ACC112 (cell line): ENCODE measurements around the gene PLP1.

Source experiments
- H2AFZ ChIP-seq: fragments of 200-600 bp; sonication (generic); one replicate; pipeline ENCODE4 v1.6.0; 2017; ENCODE audit warnings: antibody characterized with exemption, low read length; ENCODE audit not compliant: unreplicated experiment
- H3K27ac ChIP-seq: fragments of 200-600 bp; sonication (generic); 2 replicates; pipeline ENCODE4 v1.5.1; 2014; ENCODE audit warnings: low read depth, mild to moderate bottlenecking, antibody characterized with exemption, low read length, moderate library complexity
- H3K27me3 ChIP-seq: fragments of 200-600 bp; sonication (generic); 2 replicates; pipeline ENCODE4 v1.6.1; 2014; ENCODE audit warnings: mild to moderate bottlenecking, antibody characterized with exemption, low read length, moderate library complexity, mixed read lengths; ENCODE audit not compliant: insufficient read depth
- H3K36me3 ChIP-seq: fragments of 200-600 bp; sonication (generic); 2 replicates; pipeline ENCODE4 v1.6.1; 2016; ENCODE audit warnings: mild to moderate bottlenecking, antibody characterized with exemption, low read length, moderate library complexity, mixed read lengths; ENCODE audit not compliant: insufficient read depth
- H3K4me1 ChIP-seq: fragments of 200-600 bp; sonication (generic); one replicate; pipeline ENCODE4 v1.6.1; 2016; ENCODE audit warnings: low read length, mixed read lengths; ENCODE audit not compliant: insufficient read depth, unreplicated experiment, control insufficient read depth
- H3K4me3 ChIP-seq: fragments of 200-600 bp; sonication (generic); 2 replicates; pipeline ENCODE4 v1.5.1; 2014; ENCODE audit warnings: mild to moderate bottlenecking, low read depth, low read length
- H3K79me2 ChIP-seq: fragments of 200-600 bp; sonication (generic); one replicate; pipeline ENCODE4 v1.6.0; 2016; ENCODE audit warnings: low read length; ENCODE audit not compliant: control insufficient read depth, unreplicated experiment, insufficient read depth

Gene PLP1, protein sequence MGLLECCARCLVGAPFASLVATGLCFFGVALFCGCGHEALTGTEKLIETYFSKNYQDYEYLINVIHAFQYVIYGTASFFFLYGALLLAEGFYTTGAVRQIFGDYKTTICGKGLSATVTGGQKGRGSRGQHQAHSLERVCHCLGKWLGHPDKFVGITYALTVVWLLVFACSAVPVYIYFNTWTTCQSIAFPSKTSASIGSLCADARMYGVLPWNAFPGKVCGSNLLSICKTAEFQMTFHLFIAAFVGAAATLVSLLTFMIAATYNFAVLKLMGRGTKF

DNA sequence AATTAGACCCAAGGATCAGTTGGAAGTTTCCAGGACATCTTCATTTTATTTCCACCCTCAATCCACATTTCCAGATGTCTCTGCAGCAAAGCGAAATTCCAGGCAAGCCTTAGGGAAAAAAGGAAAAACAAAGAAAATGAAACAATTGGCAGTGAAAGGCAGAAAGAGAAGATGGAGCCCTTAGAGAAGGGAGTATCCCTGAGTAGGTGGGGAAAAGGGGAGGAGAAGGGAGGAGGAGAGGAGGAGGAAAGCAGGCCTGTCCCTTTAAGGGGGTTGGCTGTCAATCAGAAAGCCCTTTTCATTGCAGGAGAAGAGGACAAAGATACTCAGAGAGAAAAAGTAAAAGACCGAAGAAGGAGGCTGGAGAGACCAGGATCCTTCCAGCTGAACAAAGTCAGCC, at the start of gene PLP1:
Gene PLP1, plus strand, starts transcription at position 295 of the 400 bp plus-strand sequence. CDS start 156 bp downstream, outside the sequence.
- peak within 1 kb of the TSS; percentile 44 for H3K4me3 ChIP-seq
- no peaks in the 10 kb centered on the region for H3K79me2 ChIP-seq
- no peaks in the 10 kb centered on the region for H3K36me3 ChIP-seq
- H3K27me3 ChIP-seq: no peaks in the 10 kb centered on the region
- H3K4me1 ChIP-seq: peaks cover 9% of the 10 kb centered on the region
- H3K27ac ChIP-seq: no peak within 1 kb of the TSS
- H2AFZ ChIP-seq: no peak within 1 kb of the TSS

DNA sequence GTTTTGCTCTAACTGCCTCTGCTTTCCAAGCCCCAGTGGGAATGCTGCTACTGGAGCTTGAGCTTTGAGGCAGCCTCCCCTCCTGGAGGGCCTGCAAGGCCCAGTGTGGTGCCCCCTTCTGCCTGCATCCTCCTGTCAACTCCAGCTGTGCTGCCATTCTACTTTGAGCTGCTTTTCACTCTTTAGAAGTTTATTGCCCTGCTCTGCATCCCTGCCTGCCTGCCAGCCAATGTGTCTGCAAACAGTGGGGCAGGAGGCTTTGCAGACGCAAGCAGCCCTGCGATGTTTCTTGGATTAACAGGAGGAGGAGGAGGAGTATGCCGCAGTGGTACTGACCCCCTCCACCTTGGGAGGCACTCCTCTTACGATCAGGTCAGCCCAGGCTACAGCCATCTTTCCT, 49.5 kb upstream of the PLP1 start:
- Histone ChIP-seq H2AFZ (no peak overlapping the region), H3K27me3 (no peaks in the 10 kb centered on the region), H3K27ac (no peak overlapping the region), H3K4me1 (peaks cover 37% of the 10 kb centered on the region), H3K4me3 (no peak overlapping the region), H3K36me3 (no peaks in the 10 kb centered on the region), H3K79me2 (no peaks in the 10 kb centered on the region)

DNA sequence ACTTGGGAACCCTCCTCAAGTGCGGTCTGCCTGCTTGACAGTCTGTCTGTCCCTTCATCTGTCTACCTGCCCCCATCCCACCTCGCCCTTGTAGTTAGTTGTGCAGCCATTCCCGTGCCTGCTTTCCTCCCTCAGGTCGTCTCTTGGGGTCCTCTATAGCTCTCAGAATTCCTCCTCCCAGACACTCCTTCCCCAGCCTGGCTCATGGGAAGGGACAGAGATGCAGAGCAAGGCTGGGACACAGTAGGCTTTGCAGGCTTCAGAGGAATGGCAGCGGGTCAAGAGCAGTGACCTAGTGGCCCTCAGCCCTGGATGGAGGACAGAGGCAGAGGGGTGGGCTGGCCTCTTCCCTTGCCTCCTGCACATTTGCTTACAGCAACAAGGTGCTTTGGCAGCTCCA, 47.6 kb upstream of the PLP1 start:
- Histone ChIP-seq H3K4me3 (no peak overlapping the region), H3K36me3 (no peaks in the 10 kb centered on the region), H2AFZ (no peak overlapping the region), H3K27me3 (no peaks in the 10 kb centered on the region), H3K4me1 (peaks cover 46% of the 10 kb centered on the region), H3K79me2 (no peaks in the 10 kb centered on the region), H3K27ac (peak overlapping the region; percentile 100; the same call in 1 of the 2 replicates)

DNA sequence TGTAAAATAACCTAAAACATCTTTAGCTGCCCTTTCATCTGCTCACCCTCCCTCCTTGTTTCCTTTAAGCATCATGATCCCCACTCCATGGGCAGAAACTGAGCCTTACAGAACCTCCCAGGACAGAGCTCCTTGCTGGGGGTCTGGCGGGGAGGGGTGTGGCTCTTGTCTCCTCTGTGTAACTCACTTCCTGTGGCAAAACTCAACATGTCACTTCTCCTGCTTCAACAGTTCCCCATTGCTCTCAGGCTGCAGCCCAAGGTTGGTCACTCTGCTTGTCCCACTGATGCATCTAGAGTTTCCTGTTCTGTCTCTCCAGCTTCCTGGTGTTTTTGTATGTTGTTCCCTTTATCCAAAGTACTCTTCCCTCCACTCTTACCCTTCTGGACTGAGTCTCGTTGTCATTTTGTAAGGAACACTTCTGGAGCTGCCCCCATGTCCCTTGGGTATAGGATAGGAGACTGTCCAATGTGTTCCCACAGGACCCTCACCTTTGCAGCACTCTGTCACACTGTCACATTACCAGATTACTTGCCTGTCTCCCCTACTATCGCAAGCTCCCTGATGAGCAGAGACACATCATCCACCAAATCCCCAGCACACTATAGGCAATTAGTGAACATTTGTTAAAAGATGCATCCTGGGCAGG, 46.4 kb upstream of the PLP1 start:
- Histone ChIP-seq H3K27me3 (no peaks in the 10 kb centered on the region), H3K4me1 (peaks cover 54% of the 10 kb centered on the region), H3K27ac (peak overlapping the region; percentile 100), H3K36me3 (no peaks in the 10 kb centered on the region), H3K79me2 (no peaks in the 10 kb centered on the region), H3K4me3 (peak overlapping the region; percentile 56; the same call in 1 of the 2 replicates), H2AFZ (no peak overlapping the region)

DNA sequence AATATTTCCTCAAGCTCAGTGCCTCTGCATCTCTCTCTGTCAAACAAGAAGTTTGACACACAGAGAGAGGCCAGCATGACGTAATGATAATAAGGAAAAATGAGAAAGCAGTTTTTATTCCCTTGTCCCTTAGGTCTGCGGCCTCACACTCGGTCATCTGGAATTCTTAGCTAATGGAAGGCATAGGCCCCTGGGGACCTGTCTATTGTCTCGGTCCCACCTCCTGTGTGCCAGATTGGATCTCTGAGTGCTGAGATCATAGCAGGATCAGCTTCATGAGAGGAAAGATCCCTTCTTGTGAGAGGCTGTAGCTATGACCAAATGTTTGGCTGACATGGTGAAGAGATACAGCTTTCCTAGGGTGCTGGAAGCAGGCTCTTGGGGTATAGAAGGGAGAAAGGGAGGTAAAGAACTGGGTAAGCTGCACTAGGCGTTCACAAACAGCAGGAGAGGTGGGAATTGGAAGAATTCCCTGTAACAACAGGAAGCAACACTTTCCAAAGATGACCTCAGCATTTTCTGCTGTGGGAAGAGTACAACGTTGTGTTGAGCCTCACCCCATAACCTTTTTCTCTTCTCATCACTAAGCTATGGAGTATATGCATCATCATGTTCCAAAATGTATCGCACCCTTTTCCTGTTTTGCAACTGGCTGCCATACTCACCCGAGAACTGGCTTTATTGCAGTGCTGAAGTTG, 45.7 kb upstream of the PLP1 start:
- H2AFZ ChIP-seq: peak overlapping the region; percentile 43
- no peaks in the 10 kb centered on the region for H3K27me3 ChIP-seq
- peaks cover 54% of the 10 kb centered on the region for H3K4me1 ChIP-seq
- peak overlapping the region; percentile 56; the same call in 1 of the 2 replicates for H3K4me3 ChIP-seq
- H3K36me3 ChIP-seq: no peaks in the 10 kb centered on the region
- H3K27ac ChIP-seq: peak overlapping the region; percentile 100
- H3K79me2 ChIP-seq: no peaks in the 10 kb centered on the region

DNA sequence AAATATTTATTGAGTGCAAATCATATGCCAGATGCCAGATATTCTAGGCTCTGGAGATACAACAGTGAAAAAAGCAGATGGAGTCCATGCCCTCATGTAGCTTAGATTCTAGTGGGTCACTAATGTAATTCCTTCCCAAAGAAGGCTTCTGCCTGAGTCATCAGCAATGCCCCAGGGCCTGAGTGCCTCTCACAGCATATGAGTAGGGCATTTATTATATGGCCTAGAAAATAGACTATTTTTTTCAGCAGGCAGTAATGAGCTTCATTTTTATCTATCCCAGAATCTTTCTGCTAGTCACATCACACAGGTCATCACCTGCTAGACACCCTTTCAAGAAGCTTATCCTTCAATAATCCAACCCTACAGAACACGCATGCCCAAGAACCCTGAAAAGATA, 43.6 kb upstream of the PLP1 start:
- H3K4me1 ChIP-seq: peaks cover 54% of the 10 kb centered on the region
- H3K79me2 ChIP-seq: no peaks in the 10 kb centered on the region
- no peaks in the 10 kb centered on the region for H3K36me3 ChIP-seq
- no peaks in the 10 kb centered on the region for H3K27me3 ChIP-seq
- H3K27ac ChIP-seq: no peak overlapping the region; the same call in 1 of the 2 replicates
- H3K4me3 ChIP-seq: no peak overlapping the region
- no peak overlapping the region for H2AFZ ChIP-seq

DNA sequence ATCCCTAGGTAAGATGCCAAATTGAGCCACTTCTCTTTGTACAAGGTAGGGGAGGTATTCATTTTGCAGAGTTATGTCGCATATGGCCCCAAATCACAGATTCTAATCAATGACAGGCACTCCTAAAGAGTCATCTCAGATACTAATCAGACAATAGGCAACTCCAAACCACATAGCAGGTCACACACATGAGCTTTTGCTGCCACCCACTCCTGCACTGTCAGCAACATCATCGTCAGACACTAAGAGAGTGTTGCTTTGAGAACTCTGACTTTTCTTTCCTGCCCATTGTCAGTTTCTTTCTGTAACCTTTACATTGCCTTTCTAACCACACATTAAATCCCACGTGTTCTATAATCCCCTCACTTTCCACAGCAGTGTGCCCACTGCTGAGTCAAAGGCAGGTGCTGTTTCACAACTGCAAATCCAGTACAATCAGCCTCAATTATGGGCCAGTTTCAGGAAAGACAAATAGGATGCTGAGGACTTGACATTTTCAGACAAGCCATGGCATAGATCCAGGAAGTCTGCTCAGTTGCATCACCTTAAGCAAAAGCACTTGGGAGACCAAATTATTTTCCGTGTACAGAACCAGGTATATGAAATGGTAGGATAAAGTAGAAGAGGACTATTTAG, 42.4 kb upstream of the PLP1 start:
- Histone ChIP-seq H3K27ac (no peak overlapping the region; the same call in 1 of the 2 replicates), H3K4me1 (peaks cover 49% of the 10 kb centered on the region), H3K27me3 (no peaks in the 10 kb centered on the region), H2AFZ (no peak overlapping the region), H3K36me3 (no peaks in the 10 kb centered on the region), H3K4me3 (no peak overlapping the region), H3K79me2 (no peaks in the 10 kb centered on the region)

DNA sequence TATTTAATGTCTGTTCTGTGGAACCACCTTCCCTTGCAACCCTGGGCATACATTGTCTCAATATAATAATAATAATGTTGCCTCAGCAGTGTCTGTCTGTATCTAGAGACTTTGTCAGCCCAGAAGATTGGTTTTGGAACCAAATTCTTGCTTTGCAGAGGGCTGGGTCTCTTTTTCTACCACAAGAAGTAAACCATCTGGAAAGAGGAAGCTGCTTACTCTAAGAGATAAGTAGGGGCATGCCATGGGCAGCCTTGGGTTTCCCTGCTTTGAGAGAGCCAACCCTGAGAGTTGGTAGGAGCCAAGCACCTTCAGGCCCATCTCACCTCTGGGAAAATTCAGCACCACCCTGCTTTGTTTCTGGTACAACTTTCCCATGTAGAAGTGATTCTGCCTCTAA, 38.9 kb upstream of the PLP1 start:
- Histone ChIP-seq H3K4me3 (no peak overlapping the region), H3K27me3 (no peaks in the 10 kb centered on the region), H3K27ac (no peak overlapping the region), H3K4me1 (peaks cover 14% of the 10 kb centered on the region), H3K79me2 (no peaks in the 10 kb centered on the region), H2AFZ (no peak overlapping the region), H3K36me3 (no peaks in the 10 kb centered on the region)

DNA sequence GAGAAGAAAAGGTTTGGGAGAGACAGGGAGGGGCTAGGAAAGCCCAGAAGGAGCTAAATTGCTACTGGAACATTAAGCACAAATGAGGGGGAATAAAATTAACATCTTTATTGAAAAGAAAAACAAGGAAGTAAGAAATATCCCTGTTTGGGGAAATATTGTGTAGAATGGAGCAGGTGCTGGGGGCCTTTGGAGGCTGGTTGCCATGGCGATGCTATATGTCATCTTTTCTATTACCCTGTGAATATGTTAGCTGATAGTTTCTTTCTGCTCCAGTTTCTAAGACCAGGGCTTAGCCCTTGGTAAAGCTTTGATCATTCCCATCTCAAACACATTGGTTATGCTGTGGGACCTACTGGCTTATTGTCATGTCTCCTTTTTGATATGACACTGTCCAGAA, 37.2 kb upstream of the PLP1 start:
- H3K4me3 ChIP-seq: no peak overlapping the region
- no peaks in the 10 kb centered on the region for H3K79me2 ChIP-seq
- no peaks in the 10 kb centered on the region for H3K36me3 ChIP-seq
- no peaks in the 10 kb centered on the region for H3K27me3 ChIP-seq
- H3K4me1 ChIP-seq: peaks cover 3% of the 10 kb centered on the region
- no peak overlapping the region for H3K27ac ChIP-seq
- no peak overlapping the region for H2AFZ ChIP-seq

DNA sequence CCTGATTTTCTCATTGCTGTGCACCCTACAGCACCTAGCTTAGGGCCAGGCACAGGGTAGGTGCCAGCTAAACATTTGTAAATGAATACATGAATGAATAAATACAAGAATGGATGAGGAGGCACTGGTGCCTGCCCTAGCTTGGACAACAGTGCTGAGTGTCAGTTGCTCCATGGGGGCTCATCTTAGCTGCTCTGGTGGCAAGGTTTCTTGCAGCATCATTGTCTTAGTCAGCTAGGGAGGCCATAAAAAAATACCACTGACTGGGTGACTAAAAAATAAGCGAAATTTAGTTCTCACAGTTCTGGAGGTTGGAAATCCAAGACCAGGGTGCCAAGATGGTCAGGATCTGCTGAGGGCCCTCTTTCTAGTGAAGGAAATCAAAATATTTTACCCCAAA, 34.8 kb upstream of the PLP1 start:
- Histone ChIP-seq H3K27ac (no peak overlapping the region), H3K4me3 (no peak overlapping the region)

More for the DNA sequence above, 34.8 kb upstream of the PLP1 start:
- Histone ChIP-seq H3K27me3 (no peaks in the 10 kb centered on the region), H2AFZ (no peak overlapping the region), H3K36me3 (no peaks in the 10 kb centered on the region), H3K4me1 (no peaks in the 10 kb centered on the region), H3K79me2 (no peaks in the 10 kb centered on the region)
